IMR-90 (cell line): Measurements from ENCODE around the gene CMTM6. TPM values are rescaled to one million over a fixed set of nuclear protein-coding genes. Genes with fewer than 3 reads are reported as not detected.

ENCODE experiments used
- ATAC-seq: fragments of 200-7000 bp; cut with Tn5 transposase; 2 replicates; pipeline ENCODE4 v1.9.1; 2020; ENCODE audit warnings: low read depth, mild to moderate bottlenecking, moderate library complexity
- BruUV-seq: library from RNA; stranded (reverse); fragments of 400-500 nt; replicated peaks from 2 replicates; lab custom pipeline; 2021; lab: Mats Ljungman, UMichigan
- CTCF ChIA-PET: fragments of 300-600 bp; formaldehyde crosslinking; extraction: SDS; loops from one replicate; lab custom pipeline; 2021; ENCODE audit warnings: antibody characterized with exemption; lab: Yijun Ruan, JAX
- POLR2A ChIA-PET: fragments of 300-600 bp; sonication (Branson Sonifier 250); formaldehyde crosslinking; loops from one replicate; lab custom pipeline; 2022; ENCODE audit warnings: antibody characterized with exemption; ENCODE audit not compliant: unreplicated experiment; lab: Charles Lee
- DNase-seq: peaks from one replicate; pipeline ENCODE4 v3.0.0; 2013
- H2AFZ ChIP-seq: replicated peaks from 2 replicates; pipeline ENCODE3; 2013; ENCODE audit warnings: low read length, mild to moderate bottlenecking; ENCODE audit not compliant: poor library complexity
- H2AK5ac ChIP-seq: 2 replicates; pipeline ENCODE4 v1.6.1; 2013; ENCODE audit warnings: low read depth, low read length, inconsistent platforms
- H2AK9ac ChIP-seq: replicated peaks from 2 replicates; pipeline ENCODE3; 2013; ENCODE audit warnings: mild to moderate bottlenecking, low read depth, low read length, moderate library complexity; ENCODE audit not compliant: poor library complexity
- H2BK120ac ChIP-seq: 2 replicates; pipeline ENCODE4 v1.6.1; 2013; ENCODE audit warnings: low read depth, low read length, inconsistent platforms
- H2BK15ac ChIP-seq: 3 replicates; pipeline ENCODE4 v1.6.1; 2013; ENCODE audit warnings: low read depth, low read length, inconsistent platforms
- H2BK20ac ChIP-seq: 2 replicates; pipeline ENCODE4 v1.6.1; 2013; ENCODE audit warnings: low read depth, mild to moderate bottlenecking, inconsistent platforms, low read length, moderate library complexity
- H2BK5ac ChIP-seq: 2 replicates; pipeline ENCODE4 v1.6.1; 2013; ENCODE audit warnings: mild to moderate bottlenecking, low read depth, low read length, inconsistent platforms; ENCODE audit not compliant: poor library complexity, severe bottlenecking
- H3K14ac ChIP-seq: replicated peaks from 2 replicates; pipeline ENCODE4 v1.6.1; 2013; ENCODE audit warnings: low read depth, low read length, inconsistent platforms
- H3K18ac ChIP-seq: 2 replicates; pipeline ENCODE4 v1.6.1; 2013; ENCODE audit warnings: low read depth, low read length, control low read depth
- H3K23ac ChIP-seq: 2 replicates; pipeline ENCODE4 v1.6.1; 2013; ENCODE audit warnings: low read depth, low read length, inconsistent platforms
- H3K27ac ChIP-seq: 2 replicates; pipeline ENCODE4 v1.5.1; 2013; ENCODE audit warnings: mild to moderate bottlenecking, control low read depth, low read length; ENCODE audit not compliant: insufficient read depth
- H3K27me3 ChIP-seq: 2 replicates; pipeline ENCODE4 v1.6.1; 2013; ENCODE audit warnings: low read length; ENCODE audit not compliant: control insufficient read depth, insufficient read depth
- H3K36me3 ChIP-seq: 2 replicates; pipeline ENCODE4 v1.6.1; 2013; ENCODE audit warnings: low read length, mixed read lengths; ENCODE audit not compliant: control insufficient read depth, insufficient read depth
- H3K4ac ChIP-seq: 2 replicates; pipeline ENCODE4 v1.6.1; 2013; ENCODE audit warnings: low read depth, low read length, inconsistent platforms
- H3K4me1 ChIP-seq: 2 replicates; pipeline ENCODE4 v1.6.1; 2013; ENCODE audit warnings: low read length, mixed read lengths; ENCODE audit not compliant: control insufficient read depth, insufficient read depth
- H3K4me2 ChIP-seq: 2 replicates; pipeline ENCODE4 v1.6.1; 2013; ENCODE audit warnings: low read depth, mild to moderate bottlenecking, control low read depth, low read length, moderate library complexity
- H3K4me3 ChIP-seq: 2 replicates; pipeline ENCODE4 v1.5.1; 2013; ENCODE audit warnings: low read depth, mild to moderate bottlenecking, control low read depth, low read length, moderate library complexity; ENCODE audit not compliant: insufficient read depth
- H3K56ac ChIP-seq: 2 replicates; pipeline ENCODE4 v1.6.1; 2013; ENCODE audit warnings: low read length, inconsistent platforms; ENCODE audit not compliant: insufficient read depth; ENCODE audit errors: extremely low read depth
- H3K79me1 ChIP-seq, 2 experiments: 2 replicates each; pipeline ENCODE4 v1.6.1; 2013; ENCODE audit warnings: low read length in 2 of 2, inconsistent platforms in 1 of 2, low read depth in 1 of 2
- H3K9ac ChIP-seq: 2 replicates; pipeline ENCODE4 v1.6.1; 2013; ENCODE audit warnings: low read depth, low read length, control low read depth
- H3K9me1 ChIP-seq: 2 replicates; pipeline ENCODE4 v1.6.1; 2013; ENCODE audit warnings: low read length, inconsistent platforms; ENCODE audit not compliant: insufficient read depth
- H3K9me3 ChIP-seq: 2 replicates; pipeline ENCODE4 v1.6.1; 2013; ENCODE audit warnings: low read length; ENCODE audit not compliant: control insufficient read depth, insufficient read depth
- H4K20me1 ChIP-seq: 2 replicates; pipeline ENCODE4 v1.6.1; 2013; ENCODE audit warnings: low read length, inconsistent platforms; ENCODE audit not compliant: insufficient read depth
- H4K5ac ChIP-seq: 2 replicates; pipeline ENCODE4 v1.6.1; 2013; ENCODE audit warnings: mild to moderate bottlenecking, low read depth, low read length, control low read depth
- H4K8ac ChIP-seq, 2 experiments: 2 replicates each; pipeline ENCODE4 v1.6.1; 2013; ENCODE audit warnings: low read depth in 2 of 2, low read length in 2 of 2, control low read depth in 1 of 2, inconsistent platforms in 1 of 2
- H4K91ac ChIP-seq: 2 replicates; pipeline ENCODE4 v1.6.1; 2013; ENCODE audit warnings: low read depth, low read length, inconsistent platforms; ENCODE audit not compliant: insufficient read depth
- BHLHE40 ChIP-seq: fragments of 150-350 bp; IDR thresholded peaks from 2 replicates; pipeline ENCODE4 v1.6.1; 2016; ENCODE audit warnings: mild to moderate bottlenecking, low read depth, low read length
- CEBPB ChIP-seq: IDR thresholded peaks from 2 replicates; pipeline ENCODE4 v1.6.1; 2012; ENCODE audit warnings: low read depth, low read length, improper control_type of control experiment
- ELK1 ChIP-seq: fragments of 150-350 bp; IDR thresholded peaks from 2 replicates; pipeline ENCODE4 v1.6.1; 2016; ENCODE audit warnings: low read depth, mild to moderate bottlenecking, low read length, moderate library complexity, borderline replicate concordance
- MAZ ChIP-seq: IDR thresholded peaks from 2 replicates; pipeline ENCODE4 v1.6.1; 2012; ENCODE audit warnings: low read depth, mild to moderate bottlenecking, low read length, improper control_type of control experiment, moderate library complexity, borderline replicate concordance
- NFE2L2 ChIP-seq: fragments of 150-350 bp; IDR thresholded peaks from 2 replicates; pipeline ENCODE4 v1.6.1; 2016; ENCODE audit warnings: low read depth, mild to moderate bottlenecking, low read length
- RAD21 ChIP-seq: IDR thresholded peaks from 2 replicates; pipeline ENCODE4 v1.6.1; 2012; ENCODE audit warnings: low read length, improper control_type of control experiment
- RCOR1 ChIP-seq: IDR thresholded peaks from 2 replicates; pipeline ENCODE4 v1.6.1; 2012; ENCODE audit warnings: mild to moderate bottlenecking, low read length, improper control_type of control experiment; ENCODE audit not compliant: insufficient replicate concordance
- dilution Hi-C: fragments of 300-500 bp; cut with HindIII; formaldehyde crosslinking; loops from one replicate; pipeline ENCODE4 v1.14.3; 2018; ENCODE audit warnings: low sequenced_read_pairs; ENCODE audit not compliant: unreplicated experiment
- in situ Hi-C: fragments of 300-500 bp; cut with MboI; formaldehyde crosslinking; loops from 3 replicates; pipeline ENCODE4 v1.14.3; 2019; ENCODE audit warnings: low sequenced_read_pairs, inconsistent platforms, mixed read lengths
- intact Hi-C: fragments of 100-400 bp; cut with micrococcal nuclease; formaldehyde crosslinking; loops from 2 replicates; pipeline ENCODE4 v1.10.0; 2022
- polyA plus RNA-seq, 3 experiments: library from polyadenylated mRNA; depleted of rRNA; stranded (reverse); fragments of >200 nt; gene quantifications; 2 replicates each; pipeline ENCODE4 v1.2.3, GENCODE V29; 2012; ENCODE audit warnings: low replicate concordance in 1 of 3
- total RNA-seq: library from RNA; depleted of rRNA; stranded (reverse); fragments of >200 nt; gene quantifications from 2 replicates; pipeline ENCODE4 v1.2.3, GENCODE V29; 2012

The CMTM6 gene
- total and polyA plus RNA-seq, 2 of the 4 experiments (the other 2 are of a cell fraction): 29.4 to 36.6 TPM

GRCh38 chr3:32495085-32495484 is 7.6 kb downstream of the CMTM6 start:
- Histone ChIP-seq H3K4me3 (no peak overlapping the region), H3K14ac (no peak overlapping the region), H3K9ac (no peak overlapping the region), H2BK5ac (no peak overlapping the region), H2BK120ac (no peak overlapping the region), H4K91ac (no peak overlapping the region), H4K8ac (no peak overlapping the region), H3K27me3 (no peaks in the 10 kb centered on the region), H3K56ac (no peak overlapping the region), H4K5ac (no peak overlapping the region), H3K4ac (no peak overlapping the region), H2AFZ (no peak overlapping the region), H3K27ac (no peak overlapping the region), H3K18ac (no peak overlapping the region), H3K36me3 (no peaks in the 10 kb centered on the region), H2AK5ac (no peak overlapping the region), H2BK15ac (no peak overlapping the region), H3K9me1 (peaks cover 15% of the 10 kb centered on the region), H3K23ac (no peak overlapping the region), H2BK20ac (no peak overlapping the region), H2AK9ac (no peak overlapping the region), H3K4me2 (no peak overlapping the region), H4K20me1 (peaks cover 34% of the 10 kb centered on the region), H3K9me3 (no peaks in the 10 kb centered on the region), H3K4me1 (peaks cover 9% of the 10 kb centered on the region), H3K79me1 (peaks cover 38 to 61% of the 10 kb centered on the region in 2 experiments)
- TF ChIP-seq RAD21: no peak
- TF ChIP-seq BHLHE40: no peak
- no peak for TF ChIP-seq RCOR1
- no peak for TF ChIP-seq CEBPB
- no peak for TF ChIP-seq MAZ
- no peak for TF ChIP-seq NFE2L2
- TF ChIP-seq ELK1: no peak
- in situ Hi-C loops: no loop called here
- no peak for ATAC-seq
- no peak for DNase-seq
- ChIA-PET CTCF (no interaction called here), POLR2A (no interaction called here)
- BruUV-seq: no TSS peak
- dilution Hi-C loops: no loop called here
- intact Hi-C loops: no loop called here
